Skeletal muscle tissue (tissue), 4 donors: Measurements from ENCODE around the gene STX12. TPM values are rescaled to one million over a fixed set of nuclear protein-coding genes. Genes with fewer than 3 reads are reported as not detected.
"Not testable (repeated sequence)": the region's sequence is repeated elsewhere in the genome, so short reads cannot be mapped to it uniquely, and the experiment has no call there.

Experiments used
- H3K27ac ChIP-seq: one replicate; pipeline ENCODE4 v1.7.0; 2013; ENCODE audit warnings: mild to moderate bottlenecking, low read depth, low read length, inconsistent platforms
- H3K27me3 ChIP-seq, 3 donors: one replicate each; pipeline ENCODE4 v1.7.0; 2013; ENCODE audit warnings: low read length in 3 of 3; ENCODE audit not compliant: control insufficient read depth in 3 of 3, insufficient read depth in 3 of 3
- H3K36me3 ChIP-seq, 3 donors: one replicate each; pipeline ENCODE4 v1.7.0; 2013; ENCODE audit warnings: low read length in 3 of 3; ENCODE audit not compliant: control insufficient read depth in 3 of 3, insufficient read depth in 3 of 3
- H3K4me1 ChIP-seq, 3 donors: one replicate each; pipeline ENCODE4 v1.7.0; 2013; ENCODE audit warnings: low read length in 3 of 3, mild to moderate bottlenecking in 3 of 3; ENCODE audit not compliant: control insufficient read depth in 3 of 3, insufficient read depth in 3 of 3
- H3K4me3 ChIP-seq, 3 donors: one replicate each; pipeline ENCODE4 v1.7.0; 2013; ENCODE audit warnings: low read length in 3 of 3
- H3K9ac ChIP-seq, 3 donors: one replicate each; pipeline ENCODE4 v1.7.0; 2013; ENCODE audit warnings: low read length in 3 of 3, mild to moderate bottlenecking in 3 of 3, moderate library complexity in 2 of 3, low read depth in 1 of 3
- H3K9me3 ChIP-seq, 3 donors: one replicate each; pipeline ENCODE4 v1.7.0; 2013; ENCODE audit warnings: low read length in 3 of 3; ENCODE audit not compliant: control insufficient read depth in 3 of 3
- total RNA-seq: library from RNA; depleted of rRNA; stranded (reverse); fragments of >200 nt; gene quantifications from one replicate; pipeline ENCODE4 v1.2.3, GENCODE V29; 2014
- donor health status: Osteomylitis.

STX12 gene
- total RNA-seq, 1 donor from 2014 or later = 39.1 TPM

- H3K9me3 ChIP-seq = no peaks in the 10 kb centered on the region
- H3K36me3 ChIP-seq = no peaks in the 10 kb centered on the region
- peaks cover 10 to 15% (median 13%) of the 10 kb centered on the region in 3 donors for H3K4me1 ChIP-seq
Measured at GRCh38 chr1:27773826-27774445, 917 bp downstream of the STX12 start.

GRCh38 chr1:27774654-27775053, 1.6 kb downstream of the STX12 start:
- H3K4me1 ChIP-seq = peaks cover 10 to 15% (median 13%) of the 10 kb centered on the region in 3 donors
- no peaks in the 10 kb centered on the region for H3K9me3 ChIP-seq
- no peaks in the 10 kb centered on the region for H3K27me3 ChIP-seq
- no peak overlapping the region for H3K27ac ChIP-seq
- no peak overlapping the region for H3K4me3 ChIP-seq
- no peaks in the 10 kb centered on the region for H3K36me3 ChIP-seq
- H3K9ac ChIP-seq = peak overlapping the region in 1 of 3 donors; percentile 99

More at GRCh38 chr1:27773826-27774445, 917 bp downstream of the STX12 start:
- peak overlapping the region; percentile 87 to 97 (median 96) for H3K4me3 ChIP-seq
- H3K27ac ChIP-seq = peak overlapping the region; percentile 97
- peak overlapping the region; percentile 95 to 99 (median 96) for H3K9ac ChIP-seq
- no peaks in the 10 kb centered on the region for H3K27me3 ChIP-seq

- not testable (repeated sequence) for H3K27me3 ChIP-seq, H3K4me3 ChIP-seq, H3K27ac ChIP-seq, H3K9me3 ChIP-seq, H3K36me3 ChIP-seq, H3K9ac ChIP-seq
- peaks cover 10 to 15% (median 13%) of the 10 kb centered on the region in 3 donors for H3K4me1 ChIP-seq
Measured at GRCh38 chr1:27775336-27775735, 2.3 kb downstream of the STX12 start.

- not testable (repeated sequence) for H3K27me3 ChIP-seq, H3K27ac ChIP-seq, H3K9me3 ChIP-seq, H3K9ac ChIP-seq, H3K36me3 ChIP-seq, H3K4me3 ChIP-seq
- peaks cover 10 to 15% (median 13%) of the 10 kb centered on the region in 3 donors for H3K4me1 ChIP-seq
Measured at GRCh38 chr1:27776276-27776675, 3.3 kb downstream of the STX12 start.

GRCh38 chr1:27778056-27778455, 5.0 kb downstream of the STX12 start:
- no peak overlapping the region for H3K9ac ChIP-seq
- H3K4me3 ChIP-seq = no peak overlapping the region
- no peaks in the 10 kb centered on the region for H3K27me3 ChIP-seq
- no peaks in the 10 kb centered on the region for H3K36me3 ChIP-seq
- no peaks in the 10 kb centered on the region for H3K9me3 ChIP-seq
- peaks cover 7 to 15% (median 13%) of the 10 kb centered on the region in 3 donors for H3K4me1 ChIP-seq
- no peak overlapping the region for H3K27ac ChIP-seq

- Histone ChIP-seq H3K4me3 (no peak overlapping the region), H3K9me3 (no peaks in the 10 kb centered on the region), H3K4me1 (peaks cover 1 to 10% (median 6%) of the 10 kb centered on the region in 3 donors), H3K9ac (no peak overlapping the region), H3K27ac (no peak overlapping the region), H3K27me3 (no peaks in the 10 kb centered on the region), H3K36me3 (no peaks in the 10 kb centered on the region)
Measured at GRCh38 chr1:27779122-27779521, 6.1 kb downstream of the STX12 start.

- H3K36me3 ChIP-seq = no peaks in the 10 kb centered on the region
- H3K9me3 ChIP-seq = no peaks in the 10 kb centered on the region
- H3K4me3 ChIP-seq = no peak overlapping the region
- H3K4me1 ChIP-seq = peaks cover 0 to 6% (median under 1%) of the 10 kb centered on the region in 3 donors
- H3K27ac ChIP-seq = no peak overlapping the region
- no peak overlapping the region for H3K9ac ChIP-seq
- H3K27me3 ChIP-seq = no peaks in the 10 kb centered on the region
Measured at GRCh38 chr1:27782950-27783349, 9.9 kb downstream of the STX12 start.

- Histone ChIP-seq H3K27me3 (no peaks in the 10 kb centered on the region), H3K27ac (no peak overlapping the region), H3K9me3 (no peaks in the 10 kb centered on the region), H3K9ac (no peak overlapping the region), H3K36me3 (no peaks in the 10 kb centered on the region), H3K4me3 (no peak overlapping the region), H3K4me1 (peaks cover 10 to 16% (median 12%) of the 10 kb centered on the region in 3 donors)
Measured at GRCh38 chr1:27784700-27785099, 11.7 kb downstream of the STX12 start.

- H3K4me1 ChIP-seq = peaks cover 11 to 20% (median 17%) of the 10 kb centered on the region in 3 donors
- H3K36me3 ChIP-seq = peaks cover 0 to 6% (median 0%) of the 10 kb centered on the region in 3 donors
- no peaks in the 10 kb centered on the region for H3K9me3 ChIP-seq
- H3K9ac ChIP-seq = no peak overlapping the region
- no peak overlapping the region for H3K4me3 ChIP-seq
- no peaks in the 10 kb centered on the region for H3K27me3 ChIP-seq
- H3K27ac ChIP-seq = no peak overlapping the region
Measured at GRCh38 chr1:27785781-27786455, 12.9 kb downstream of the STX12 start.

GRCh38 chr1:27787895-27788294, 14.9 kb downstream of the STX12 start:
- Histone ChIP-seq H3K36me3 (peaks cover 2 to 8% (median 6%) of the 10 kb centered on the region in 3 donors), H3K9ac (no peak overlapping the region), H3K4me3 (no peak overlapping the region), H3K27ac (no peak overlapping the region), H3K27me3 (no peaks in the 10 kb centered on the region), H3K9me3 (no peaks in the 10 kb centered on the region), H3K4me1 (peaks cover 11 to 20% (median 17%) of the 10 kb centered on the region in 3 donors)
